GM06990 (cell line): ENCODE results near the gene PLK2.

Experiments used
- DNase-seq: peaks from one replicate; pipeline ENCODE4 v3.0.0-alpha.2; 2011; ENCODE audit not compliant: insufficient read length; ENCODE audit errors: extremely low read depth
- H3K27me3 ChIP-seq: replicated peaks from 2 replicates; pipeline ENCODE4 v1.6.0; 2011; ENCODE audit warnings: low read length; ENCODE audit not compliant: control insufficient read depth, insufficient read depth
- H3K36me3 ChIP-seq: 2 replicates; pipeline ENCODE4 v1.5.1; 2011; ENCODE audit warnings: low read length; ENCODE audit not compliant: control insufficient read depth, insufficient read depth
- H3K4me3 ChIP-seq: replicated peaks from 2 replicates; pipeline ENCODE4 v1.5.1; 2011; ENCODE audit warnings: low read depth, mild to moderate bottlenecking, control low read depth, low read length
- CTCF ChIP-seq: IDR thresholded peaks from 2 replicates; pipeline ENCODE4 v1.5.1; 2011; ENCODE audit warnings: low read length, control low read depth, mild to moderate bottlenecking, inconsistent platforms; ENCODE audit not compliant: insufficient read depth, poor library complexity, severe bottlenecking

PLK2 gene

GRCh38 chr5:58437661-58438060, 22.2 kb downstream of the PLK2 start:
- no peak for TF ChIP-seq CTCF
- no peaks in the 10 kb centered on the region for H3K27me3 ChIP-seq
- H3K4me3 ChIP-seq, result no peak overlapping the region
- no peaks in the 10 kb centered on the region for H3K36me3 ChIP-seq
- DNase-seq, result no peak

GRCh38 chr5:58431832-58432231, 28.1 kb downstream of the PLK2 start:
- Histone ChIP-seq H3K27me3 (no peaks in the 10 kb centered on the region), H3K36me3 (no peaks in the 10 kb centered on the region), H3K4me3 (no peak overlapping the region)
- TF ChIP-seq CTCF, result no peak
- DNase-seq, result no peak

GRCh38 chr5:58412932-58413331, 47.0 kb downstream of the PLK2 start:
- H3K27me3 ChIP-seq, result no peaks in the 10 kb centered on the region; the same call in 1 of the 2 replicates
- TF ChIP-seq CTCF, result no peak

GRCh38 chr5:58412081-58412480, 47.8 kb downstream of the PLK2 start:
- no peak for TF ChIP-seq CTCF
- Histone ChIP-seq H3K4me3 (no peak overlapping the region), H3K36me3 (no peaks in the 10 kb centered on the region), H3K27me3 (no peaks in the 10 kb centered on the region; the same call in 1 of the 2 replicates)
- DNase-seq, result no peak

More at GRCh38 chr5:58412932-58413331, 47.0 kb downstream of the PLK2 start:
- no peak for DNase-seq
- H3K36me3 ChIP-seq, result no peaks in the 10 kb centered on the region
- H3K4me3 ChIP-seq, result no peak overlapping the region

- H3K4me3 ChIP-seq, result no peak overlapping the region
- no peaks in the 10 kb centered on the region; the same call in 1 of the 2 replicates for H3K27me3 ChIP-seq
- no peak for TF ChIP-seq CTCF
- no peak for DNase-seq
- no peaks in the 10 kb centered on the region for H3K36me3 ChIP-seq
These were observed 48.5 kb downstream of the PLK2 start for GRCh38 chr5:58411372-58411771.

- TF ChIP-seq CTCF, result no peak
- Histone ChIP-seq H3K36me3 (no peaks in the 10 kb centered on the region), H3K27me3 (no peaks in the 10 kb centered on the region; the same call in 1 of the 2 replicates), H3K4me3 (no peak overlapping the region)
- no peak for DNase-seq
These were observed 49.4 kb downstream of the PLK2 start for GRCh38 chr5:58410441-58410840.
